ENCODE data around the gene GJA8. TPM values are rescaled to one million over a fixed set of nuclear protein-coding genes. Genes with fewer than 3 reads are reported as not detected.

The GJA8 gene
- total and polyA plus RNA-seq, 12 donors, result not detected

DNA sequence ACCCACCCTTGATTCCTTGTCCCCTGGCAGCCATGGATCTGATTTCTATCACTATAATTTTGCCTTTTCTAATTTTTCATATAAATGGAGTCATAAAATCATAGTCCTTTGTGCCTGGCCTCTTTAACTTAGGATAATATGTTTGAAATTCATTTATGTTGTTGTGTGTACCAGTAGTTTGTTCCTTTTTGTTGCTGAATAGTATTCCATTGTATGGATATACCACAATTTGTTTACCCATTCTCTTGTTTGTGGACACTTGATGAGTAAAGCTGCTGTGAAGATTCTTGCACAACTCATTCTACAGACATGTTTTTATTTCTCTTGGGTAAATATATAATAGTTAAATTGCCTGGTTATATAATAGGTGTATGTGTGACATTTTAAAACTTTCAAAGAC, 22.7 kb upstream of the GJA8 start:
- no peak overlapping the region for H3K27ac ChIP-seq
- DNase-seq, result no peak
- no peaks in the 10 kb centered on the region for H3K9me3 ChIP-seq (replicated peaks in 1 of 3)
- TF ChIP-seq, protein P1, sequence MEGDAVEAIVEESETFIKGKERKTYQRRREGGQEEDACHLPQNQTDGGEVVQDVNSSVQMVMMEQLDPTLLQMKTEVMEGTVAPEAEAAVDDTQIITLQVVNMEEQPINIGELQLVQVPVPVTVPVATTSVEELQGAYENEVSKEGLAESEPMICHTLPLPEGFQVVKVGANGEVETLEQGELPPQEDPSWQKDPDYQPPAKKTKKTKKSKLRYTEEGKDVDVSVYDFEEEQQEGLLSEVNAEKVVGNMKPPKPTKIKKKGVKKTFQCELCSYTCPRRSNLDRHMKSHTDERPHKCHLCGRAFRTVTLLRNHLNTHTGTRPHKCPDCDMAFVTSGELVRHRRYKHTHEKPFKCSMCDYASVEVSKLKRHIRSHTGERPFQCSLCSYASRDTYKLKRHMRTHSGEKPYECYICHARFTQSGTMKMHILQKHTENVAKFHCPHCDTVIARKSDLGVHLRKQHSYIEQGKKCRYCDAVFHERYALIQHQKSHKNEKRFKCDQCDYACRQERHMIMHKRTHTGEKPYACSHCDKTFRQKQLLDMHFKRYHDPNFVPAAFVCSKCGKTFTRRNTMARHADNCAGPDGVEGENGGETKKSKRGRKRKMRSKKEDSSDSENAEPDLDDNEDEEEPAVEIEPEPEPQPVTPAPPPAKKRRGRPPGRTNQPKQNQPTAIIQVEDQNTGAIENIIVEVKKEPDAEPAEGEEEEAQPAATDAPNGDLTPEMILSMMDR (IDR thresholded peaks at IDR 0.05), result no peak
- TF ChIP-seq POLR2A (IDR thresholded peaks at IDR 0.05), result no peak
- intact Hi-C loops (cut with DNase I), result no loop called here
- no peak overlapping the region for H3K4me3 ChIP-seq
- no peaks in the 10 kb centered on the region for H3K27me3 ChIP-seq
- no peaks in the 10 kb centered on the region for H3K4me1 ChIP-seq (replicated peaks in 1 of 2)
- no peaks in the 10 kb centered on the region for H3K36me3 ChIP-seq (replicated peaks in 1 of 2)

DNA sequence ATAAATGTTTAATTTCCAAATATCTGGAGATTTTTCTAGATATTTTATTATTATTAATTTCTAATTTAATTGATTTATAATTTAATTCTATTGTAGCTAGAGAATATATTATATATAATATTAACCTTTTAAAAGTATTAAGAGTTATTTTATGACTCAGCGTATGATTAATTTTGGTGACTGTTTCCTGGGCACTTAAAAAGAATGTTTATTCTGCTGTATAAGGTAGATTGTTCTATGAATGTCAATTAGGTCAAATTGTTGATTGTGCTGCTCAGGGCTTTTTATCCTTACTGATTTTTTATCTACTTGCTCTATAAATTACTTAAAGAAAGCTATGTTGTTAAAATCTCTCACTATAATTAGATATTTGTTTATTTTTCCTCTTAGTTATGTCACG, 20.1 kb upstream of the GJA8 start:
- intact Hi-C loops (cut with DNase I), result no loop called here
- TF ChIP-seq, protein P1 (IDR thresholded peaks at IDR 0.05), result no peak
- TF ChIP-seq POLR2A (IDR thresholded peaks at IDR 0.05), result no peak
- WGBS, 4 donors, result 58 to 80% (median 73%) methylated on average over 2 of the region's 2 CpGs

GRCh38 chr1:147890177-147890790, 12.3 kb upstream of the GJA8 start:
- TF ChIP-seq, protein P1 (IDR thresholded peaks at IDR 0.05), result peak; percentile 32 to 67 (median 51)
- TF ChIP-seq POLR2A (IDR thresholded peaks at IDR 0.05), result no peak
- Histone ChIP-seq H3K27ac (no peak overlapping the region), H3K9me3 (replicated peaks in 1 of 3) (no peaks in the 10 kb centered on the region), H3K36me3 (replicated peaks in 1 of 2) (no peaks in the 10 kb centered on the region), H3K27me3 (no peaks in the 10 kb centered on the region), H3K4me1 (replicated peaks in 1 of 2) (no peaks in the 10 kb centered on the region), H3K4me3 (no peak overlapping the region)
- WGBS, 4 donors, result 8 to 11% (median 9%) methylated on average over 10 to 12 of the region's 12 CpGs
- intact Hi-C loops (cut with DNase I), result loop anchor here (5.0 kb wide), 2 partner anchors 168 to 248 kb away; no protein-coding TSS in a partner anchor
- DNase-seq, result peak; percentile 45 to 81 (median 77)

More for the DNA sequence above, 20.1 kb upstream of the GJA8 start:
- Histone ChIP-seq H3K4me3 (no peak overlapping the region), H3K9me3 (replicated peaks in 1 of 3) (no peaks in the 10 kb centered on the region), H3K27ac (no peak overlapping the region), H3K27me3 (no peaks in the 10 kb centered on the region), H3K36me3 (replicated peaks in 1 of 2) (no peaks in the 10 kb centered on the region), H3K4me1 (replicated peaks in 1 of 2) (no peaks in the 10 kb centered on the region)
- DNase-seq, result no peak

DNA sequence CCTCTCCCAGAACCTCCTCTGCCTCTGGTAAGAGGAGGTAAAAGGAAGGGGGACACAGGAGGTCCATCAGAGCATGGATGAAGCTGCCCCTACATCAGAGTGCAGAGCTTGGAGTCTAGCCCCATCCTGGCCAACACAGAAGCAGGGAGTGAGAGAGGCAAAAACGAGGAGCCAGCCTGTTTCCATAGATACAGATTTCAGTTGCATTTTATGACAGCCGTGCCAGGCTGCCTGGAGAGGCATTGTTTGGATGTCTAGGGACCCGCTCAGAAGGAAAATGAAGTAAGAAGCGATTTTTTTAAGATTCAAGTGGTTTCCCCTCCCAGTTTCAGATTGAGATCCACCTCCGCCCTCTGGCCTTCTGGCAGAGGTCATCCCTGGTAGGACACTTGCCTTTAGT, 11.5 kb upstream of the GJA8 start:
- H3K27ac ChIP-seq, result no peak overlapping the region
- no peak overlapping the region for H3K4me3 ChIP-seq
- no peaks in the 10 kb centered on the region for H3K27me3 ChIP-seq
- TF ChIP-seq POLR2A (IDR thresholded peaks at IDR 0.05), result no peak
- TF ChIP-seq, protein P1 (IDR thresholded peaks at IDR 0.05), result no peak
- H3K36me3 ChIP-seq (replicated peaks in 1 of 2), result no peaks in the 10 kb centered on the region
- DNase-seq, result no peak
- H3K9me3 ChIP-seq (replicated peaks in 1 of 3), result no peaks in the 10 kb centered on the region
- no peaks in the 10 kb centered on the region for H3K4me1 ChIP-seq (replicated peaks in 1 of 2)
- intact Hi-C loops (cut with DNase I), result loop anchor here (5.0 kb wide), 2 partner anchors 169 to 249 kb away; no protein-coding TSS in a partner anchor
- 71 to 88% (median 78%) methylated on average over 4 to 5 of the region's 5 CpGs for WGBS, 4 donors
